ENCODE results near the gene ROCK2. TPM values are rescaled to one million over a fixed set of nuclear protein-coding genes. Genes with fewer than 3 reads are reported as not detected.

The ROCK2 gene
- polyA plus RNA-seq, 1 donor (not counting 4 experiments of a cell fraction or from before 2014, with no cell fraction given) = 12.6 TPM

DNA sequence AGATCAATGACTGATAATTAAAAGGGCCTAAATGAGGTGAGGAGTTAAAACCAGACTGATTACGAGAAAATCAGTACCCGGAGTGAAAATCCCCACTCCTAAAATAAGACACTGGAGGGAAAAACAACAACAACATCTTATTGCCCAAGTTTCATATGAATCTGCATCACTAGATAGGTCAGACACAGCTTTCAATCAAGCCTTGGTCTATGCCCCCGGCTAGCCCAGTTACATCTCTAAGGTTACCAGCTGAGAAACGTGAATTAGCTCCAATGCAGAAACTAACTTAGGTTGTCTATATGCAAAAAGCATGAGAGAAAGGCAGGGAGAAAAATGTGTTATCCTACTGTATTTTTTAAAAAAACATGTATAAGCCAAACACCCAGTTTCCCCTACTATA, 53.7 kb downstream of the ROCK2 start:
- Histone ChIP-seq H3K27ac (ENCODE audit: control insufficient read depth, insufficient read depth, low read length) (no peak overlapping the region), H4K20me1 (ENCODE audit: control insufficient read depth, extremely low read depth, insufficient read depth, low read length) (no peaks in the 10 kb centered on the region), H3K9ac (ENCODE audit: control insufficient read depth, extremely low read depth, insufficient read depth, low read length) (no peak overlapping the region), H3K36me3 (ENCODE audit: control insufficient read depth in 2 of 2, extremely low read depth in 1 of 2, insufficient read depth in 2 of 2, low read length in 2 of 2) (no peaks in the 10 kb centered on the region), H3K9me1 (ENCODE audit: control insufficient read depth, extremely low read depth, insufficient read depth, low read length) (no peaks in the 10 kb centered on the region), H3K79me2 (ENCODE audit: control insufficient read depth, insufficient read depth, low read length) (peaks cover 57% of the 10 kb centered on the region), H3K4me3 (ENCODE audit: control insufficient read depth in 2 of 3, extremely low read depth in 1 of 3, insufficient read depth in 2 of 3, low read depth in 1 of 3, low read length in 3 of 3) (no peak overlapping the region), H3K27me3 (ENCODE audit: control insufficient read depth, extremely low read depth, insufficient read depth, low read length) (no peaks in the 10 kb centered on the region), H3K9me3 (ENCODE audit: control insufficient read depth, low read depth, low read length) (no peaks in the 10 kb centered on the region), H2AFZ (ENCODE audit: control insufficient read depth, low read length) (no peak overlapping the region), H3K4me1 (ENCODE audit: control insufficient read depth, extremely low read depth, insufficient read depth, low read length) (peaks cover 2% of the 10 kb centered on the region), H3K4me2 (ENCODE audit: control insufficient read depth, extremely low read depth, insufficient read depth, low read depth, low read length) (no peak overlapping the region)
- DNase-seq (ENCODE audit: low read depth, low spot score) = no peak
- dilution Hi-C loops (cut with MboI; ENCODE audit: extremely low pct_ligation_motif_present, low sequenced_read_pairs) = no loop called here
- TF ChIP-seq, protein P1, sequence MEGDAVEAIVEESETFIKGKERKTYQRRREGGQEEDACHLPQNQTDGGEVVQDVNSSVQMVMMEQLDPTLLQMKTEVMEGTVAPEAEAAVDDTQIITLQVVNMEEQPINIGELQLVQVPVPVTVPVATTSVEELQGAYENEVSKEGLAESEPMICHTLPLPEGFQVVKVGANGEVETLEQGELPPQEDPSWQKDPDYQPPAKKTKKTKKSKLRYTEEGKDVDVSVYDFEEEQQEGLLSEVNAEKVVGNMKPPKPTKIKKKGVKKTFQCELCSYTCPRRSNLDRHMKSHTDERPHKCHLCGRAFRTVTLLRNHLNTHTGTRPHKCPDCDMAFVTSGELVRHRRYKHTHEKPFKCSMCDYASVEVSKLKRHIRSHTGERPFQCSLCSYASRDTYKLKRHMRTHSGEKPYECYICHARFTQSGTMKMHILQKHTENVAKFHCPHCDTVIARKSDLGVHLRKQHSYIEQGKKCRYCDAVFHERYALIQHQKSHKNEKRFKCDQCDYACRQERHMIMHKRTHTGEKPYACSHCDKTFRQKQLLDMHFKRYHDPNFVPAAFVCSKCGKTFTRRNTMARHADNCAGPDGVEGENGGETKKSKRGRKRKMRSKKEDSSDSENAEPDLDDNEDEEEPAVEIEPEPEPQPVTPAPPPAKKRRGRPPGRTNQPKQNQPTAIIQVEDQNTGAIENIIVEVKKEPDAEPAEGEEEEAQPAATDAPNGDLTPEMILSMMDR (optimal IDR thresholded peaks at IDR 0.05 in 1 of 3, IDR thresholded peaks at IDR 0.05 in 1 of 3, conservative IDR thresholded peaks at IDR 0.05 in 1 of 3; ENCODE audit: extremely low read depth in 1 of 3, insufficient read depth in 2 of 3, low read length in 3 of 3) = no peak
- TF ChIP-seq EZH2 (IDR thresholded peaks at IDR 0.05; ENCODE audit: low read length) = no peak
- FAIRE-seq = no peak

DNA sequence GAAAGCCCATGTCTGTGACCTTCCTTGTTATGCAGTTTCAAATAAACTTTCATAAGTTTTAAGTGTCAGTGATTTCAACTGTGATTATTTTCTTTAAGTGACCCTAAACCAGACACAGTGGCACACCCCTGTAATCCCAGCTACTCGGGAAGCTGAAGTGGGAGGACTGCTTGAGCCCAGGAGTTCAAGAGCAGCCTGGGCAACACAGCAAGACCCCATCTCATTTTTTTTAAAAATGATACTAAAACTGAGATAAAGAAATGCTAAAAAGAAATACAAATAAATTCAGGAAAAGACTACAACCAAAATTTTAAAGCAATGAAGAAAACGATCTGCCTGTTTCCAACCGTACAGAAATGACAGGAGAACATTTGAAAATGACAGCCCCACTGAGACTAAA, 54.2 kb downstream of the ROCK2 start:
- no peak overlapping the region for H3K4me2 ChIP-seq (ENCODE audit: control insufficient read depth, extremely low read depth, insufficient read depth, low read depth, low read length)
- dilution Hi-C loops (cut with MboI; ENCODE audit: extremely low pct_ligation_motif_present, low sequenced_read_pairs) = no loop called here
- TF ChIP-seq, protein P1 (optimal IDR thresholded peaks at IDR 0.05 in 1 of 3, IDR thresholded peaks at IDR 0.05 in 1 of 3, conservative IDR thresholded peaks at IDR 0.05 in 1 of 3; ENCODE audit: extremely low read depth in 1 of 3, insufficient read depth in 2 of 3, low read length in 3 of 3) = no peak
- TF ChIP-seq EZH2 (IDR thresholded peaks at IDR 0.05; ENCODE audit: low read length) = no peak
- H3K9ac ChIP-seq (ENCODE audit: control insufficient read depth, extremely low read depth, insufficient read depth, low read length) = no peak overlapping the region
- H3K9me1 ChIP-seq (ENCODE audit: control insufficient read depth, extremely low read depth, insufficient read depth, low read length) = no peaks in the 10 kb centered on the region
- no peak for FAIRE-seq
- no peaks in the 10 kb centered on the region for H3K4me1 ChIP-seq (ENCODE audit: control insufficient read depth, extremely low read depth, insufficient read depth, low read length)
- H3K9me3 ChIP-seq (ENCODE audit: control insufficient read depth, low read depth, low read length) = no peaks in the 10 kb centered on the region
- no peak overlapping the region for H3K4me3 ChIP-seq (ENCODE audit: control insufficient read depth in 2 of 3, extremely low read depth in 1 of 3, insufficient read depth in 2 of 3, low read depth in 1 of 3, low read length in 3 of 3)
- H2AFZ ChIP-seq (ENCODE audit: control insufficient read depth, low read length) = no peak overlapping the region
- no peaks in the 10 kb centered on the region for H3K27me3 ChIP-seq (ENCODE audit: control insufficient read depth, extremely low read depth, insufficient read depth, low read length)
- peaks cover 52% of the 10 kb centered on the region for H3K79me2 ChIP-seq (ENCODE audit: control insufficient read depth, insufficient read depth, low read length)
- no peak overlapping the region for H3K27ac ChIP-seq (ENCODE audit: control insufficient read depth, insufficient read depth, low read length)
- DNase-seq (ENCODE audit: low read depth, low spot score) = no peak
- peaks cover 0 to 2% of the 10 kb centered on the region in 2 experiments for H3K36me3 ChIP-seq (ENCODE audit: control insufficient read depth in 2 of 2, extremely low read depth in 1 of 2, insufficient read depth in 2 of 2, low read length in 2 of 2)
- no peaks in the 10 kb centered on the region for H4K20me1 ChIP-seq (ENCODE audit: control insufficient read depth, extremely low read depth, insufficient read depth, low read length)
